ENCODE results near the gene TTC38. TPM values are rescaled to one million over a fixed set of nuclear protein-coding genes. Genes with fewer than 3 reads are reported as not detected.

The TTC38 gene
- total RNA-seq, 1 donor from 2014 or later = 55.3 TPM

DNA sequence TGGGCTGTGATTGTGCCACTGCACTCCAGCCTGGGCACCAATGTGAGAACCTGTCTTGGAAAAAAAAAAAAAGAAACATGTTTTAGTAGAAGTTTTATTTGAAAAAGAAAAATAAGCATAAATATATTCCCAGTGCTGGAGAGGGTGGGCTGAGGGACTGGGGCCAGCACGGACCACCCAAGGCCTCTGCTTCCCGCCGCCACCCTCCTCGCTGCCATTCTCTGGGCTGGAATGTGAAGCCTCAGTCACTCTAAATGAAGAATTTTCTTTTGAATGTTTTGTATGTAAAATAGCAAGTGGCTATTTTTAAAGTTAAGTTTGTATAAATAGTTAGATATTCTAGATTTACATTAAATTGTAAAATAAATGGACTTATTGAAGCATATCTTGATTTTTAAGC is 62.6 kb downstream of the TTC38 start:
- H3K36me3 ChIP-seq = no peaks in the 10 kb centered on the region
- no peaks in the 10 kb centered on the region for H3K9me3 ChIP-seq
- no peaks in the 10 kb centered on the region for H3K4me1 ChIP-seq
- TF ChIP-seq, protein P1, sequence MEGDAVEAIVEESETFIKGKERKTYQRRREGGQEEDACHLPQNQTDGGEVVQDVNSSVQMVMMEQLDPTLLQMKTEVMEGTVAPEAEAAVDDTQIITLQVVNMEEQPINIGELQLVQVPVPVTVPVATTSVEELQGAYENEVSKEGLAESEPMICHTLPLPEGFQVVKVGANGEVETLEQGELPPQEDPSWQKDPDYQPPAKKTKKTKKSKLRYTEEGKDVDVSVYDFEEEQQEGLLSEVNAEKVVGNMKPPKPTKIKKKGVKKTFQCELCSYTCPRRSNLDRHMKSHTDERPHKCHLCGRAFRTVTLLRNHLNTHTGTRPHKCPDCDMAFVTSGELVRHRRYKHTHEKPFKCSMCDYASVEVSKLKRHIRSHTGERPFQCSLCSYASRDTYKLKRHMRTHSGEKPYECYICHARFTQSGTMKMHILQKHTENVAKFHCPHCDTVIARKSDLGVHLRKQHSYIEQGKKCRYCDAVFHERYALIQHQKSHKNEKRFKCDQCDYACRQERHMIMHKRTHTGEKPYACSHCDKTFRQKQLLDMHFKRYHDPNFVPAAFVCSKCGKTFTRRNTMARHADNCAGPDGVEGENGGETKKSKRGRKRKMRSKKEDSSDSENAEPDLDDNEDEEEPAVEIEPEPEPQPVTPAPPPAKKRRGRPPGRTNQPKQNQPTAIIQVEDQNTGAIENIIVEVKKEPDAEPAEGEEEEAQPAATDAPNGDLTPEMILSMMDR (IDR thresholded peaks at IDR 0.05) = no peak
- intact Hi-C loops (cut with DNase I) = loop anchor here (10.0 kb wide), 1 partner anchor 66 kb away; the partner anchor contains the start of genes PKDREJ and TTC38
- H3K27me3 ChIP-seq = no peaks in the 10 kb centered on the region
- H3K4me3 ChIP-seq = no peak overlapping the region
- no peak overlapping the region for H3K27ac ChIP-seq
- DNase-seq (ENCODE audit: low spot score in 2 of 2) = no peak

DNA sequence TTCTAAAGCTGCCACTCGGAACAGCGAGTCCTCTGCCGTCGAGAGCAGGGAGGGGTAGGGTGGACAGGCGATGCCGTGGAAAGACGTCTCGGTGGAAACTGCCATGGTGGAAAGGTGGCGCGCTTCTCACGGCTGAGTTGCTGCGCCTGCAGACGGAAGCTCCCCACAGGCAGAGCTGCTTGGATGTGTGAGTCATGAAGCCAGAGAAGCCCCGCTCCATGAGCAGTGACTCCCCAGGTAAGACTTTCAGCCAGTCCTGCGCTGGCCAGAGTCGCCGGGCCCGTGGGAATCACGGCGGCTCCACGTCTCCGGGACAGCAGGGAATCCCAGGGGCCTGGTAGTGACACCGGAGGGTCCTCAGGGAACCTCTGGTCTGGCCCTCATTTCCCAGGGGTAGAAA is 63.7 kb downstream of the TTC38 start:
- no peaks in the 10 kb centered on the region for H3K27me3 ChIP-seq
- H3K4me1 ChIP-seq = peaks cover 0 to under 1% of the 10 kb centered on the region in 2 donors
- no peaks in the 10 kb centered on the region for H3K9me3 ChIP-seq
- no peak overlapping the region for H3K4me3 ChIP-seq
- H3K36me3 ChIP-seq = no peaks in the 10 kb centered on the region
- intact Hi-C loops (cut with DNase I) = loop anchor here (10.0 kb wide), 1 partner anchor 67 kb away; the partner anchor contains the start of genes PKDREJ and TTC38
- H3K27ac ChIP-seq = no peak overlapping the region
- TF ChIP-seq, protein P1 (IDR thresholded peaks at IDR 0.05) = no peak
- DNase-seq (ENCODE audit: low spot score in 2 of 2) = no peak

DNA sequence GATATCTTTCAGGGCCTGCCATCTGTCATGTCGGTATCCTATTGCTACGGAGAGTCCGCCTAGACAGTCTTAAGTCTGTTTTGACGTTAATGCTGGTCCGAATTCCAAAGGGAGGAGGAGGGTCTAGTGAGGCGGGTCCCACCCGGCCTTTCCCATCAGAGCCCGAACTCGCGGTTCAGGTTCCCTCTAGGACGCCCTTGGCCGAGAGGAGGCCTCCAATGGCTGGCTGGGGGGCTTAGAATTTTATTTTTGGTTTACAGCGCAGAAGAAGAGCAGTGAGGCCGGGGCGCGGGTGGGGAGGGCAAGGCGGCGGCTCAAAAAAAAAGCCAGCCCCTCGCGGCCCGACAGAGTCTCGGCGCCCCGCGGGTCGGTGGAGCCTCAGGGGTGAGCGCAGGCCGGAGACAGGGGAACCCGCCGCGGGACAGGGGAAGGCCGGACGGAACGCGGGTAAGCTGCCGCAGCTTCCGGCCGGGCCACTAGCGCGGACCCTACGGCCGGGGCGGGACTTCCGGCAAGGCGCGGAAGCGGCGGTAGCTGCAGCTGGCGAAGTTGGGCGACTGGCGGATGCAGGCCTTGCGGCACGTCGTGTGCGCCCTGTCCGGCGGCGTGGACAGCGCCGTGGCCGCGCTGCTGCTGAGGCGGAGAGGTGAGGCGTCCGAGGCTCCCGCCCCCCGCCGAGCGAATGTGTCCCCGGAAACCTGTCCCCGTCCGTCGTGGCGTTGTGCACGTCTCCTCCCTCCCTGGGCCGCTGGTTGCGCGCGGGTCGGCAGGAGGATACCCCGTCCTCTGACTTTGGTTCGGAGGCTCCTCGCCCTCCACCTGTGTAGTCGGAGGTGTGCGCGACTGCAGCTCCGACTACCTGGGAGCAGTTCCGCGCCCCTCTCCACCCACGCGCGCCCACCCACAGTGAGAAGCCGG is 67.7 kb downstream of the TTC38 start, which contains the start of gene TRMU:
TSS of gene TRMU (plus strand) at position 514 of the 918 bp plus-strand sequence. CDS start at position 565, 51 bp downstream.
- peaks cover 6 to 7% of the 10 kb centered on the region in 2 donors for H3K4me1 ChIP-seq
- peak within 1 kb of the TSS; percentile 71 to 76 for H3K4me3 ChIP-seq
- DNase-seq (ENCODE audit: low spot score in 2 of 2) = peak; percentile 23 to 88
- H3K27ac ChIP-seq = peak within 1 kb of the TSS; percentile 89 to 91
- intact Hi-C loops (cut with DNase I) = loop anchor here (5.0 to 10.0 kb wide), 2 partner anchors 71 to 183 kb away; partner anchors contain the start of genes PKDREJ, PPARA and TTC38
- no peaks in the 10 kb centered on the region for H3K9me3 ChIP-seq
- H3K27me3 ChIP-seq = no peaks in the 10 kb centered on the region
- peaks cover 16 to 28% of the 10 kb centered on the region in 2 donors for H3K36me3 ChIP-seq
- TF ChIP-seq, protein P1 (IDR thresholded peaks at IDR 0.05) = no peak

DNA sequence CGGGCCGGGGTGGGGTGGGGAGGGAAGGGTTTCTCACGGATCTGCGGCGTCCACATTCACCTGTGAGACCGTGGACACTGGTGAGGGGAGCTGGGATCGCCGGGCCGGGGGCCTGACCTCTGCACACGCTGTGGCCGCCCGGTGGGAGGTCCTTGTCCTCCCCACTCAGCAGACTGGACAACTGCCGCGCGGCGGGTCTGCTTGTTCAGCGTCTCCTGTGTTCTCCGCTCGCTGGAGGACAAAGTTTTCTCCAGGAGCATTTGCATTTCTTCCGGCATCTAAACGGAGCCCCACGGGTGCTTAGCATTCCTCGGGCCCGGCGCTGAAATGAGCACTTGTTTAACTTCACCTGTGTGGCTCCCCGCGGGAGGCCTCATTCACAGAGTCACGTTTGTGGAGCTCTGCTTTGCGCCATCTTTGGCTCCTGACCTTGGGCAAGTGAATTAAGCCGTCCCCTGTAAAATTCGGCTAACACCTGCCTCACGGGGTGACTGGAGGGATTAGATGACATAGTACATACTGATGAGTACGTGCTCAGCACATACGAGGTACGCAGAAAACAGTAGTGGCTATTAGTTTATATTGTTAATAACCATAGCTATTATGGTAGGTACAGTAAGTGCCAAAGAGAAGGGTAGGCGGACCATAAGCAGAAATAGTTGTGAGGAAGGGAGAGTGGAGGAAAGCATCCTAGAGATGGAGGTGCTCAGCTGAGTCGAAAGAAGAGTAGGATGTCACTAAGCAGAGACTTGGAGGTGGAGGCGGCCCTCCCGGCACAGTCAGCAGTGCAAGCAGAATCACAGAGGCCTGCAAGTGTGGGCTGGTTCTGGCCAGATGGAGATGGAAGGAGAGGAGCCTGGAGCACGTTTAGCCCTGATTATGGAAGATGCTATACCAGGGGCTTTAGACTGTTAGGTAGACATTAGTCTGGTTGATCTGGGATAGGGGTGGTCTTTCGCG is 68.6 kb downstream of the TTC38 start:
- TF ChIP-seq, protein P1 (IDR thresholded peaks at IDR 0.05) = no peak
- Histone ChIP-seq H3K4me3 (peak overlapping the region; percentile 71 to 76), H3K27me3 (no peaks in the 10 kb centered on the region), H3K9me3 (no peaks in the 10 kb centered on the region), H3K36me3 (peaks cover 22 to 38% of the 10 kb centered on the region in 2 donors), H3K27ac (peak overlapping the region in 1 of 2 donors; percentile 91), H3K4me1 (peaks cover 6 to 7% of the 10 kb centered on the region in 2 donors)
- intact Hi-C loops (cut with DNase I) = loop anchor here (5.0 to 10.0 kb wide), 2 partner anchors 72 to 184 kb away; partner anchors contain the start of genes PKDREJ, PPARA and TTC38
- DNase-seq (ENCODE audit: low spot score in 2 of 2) = no peak

DNA sequence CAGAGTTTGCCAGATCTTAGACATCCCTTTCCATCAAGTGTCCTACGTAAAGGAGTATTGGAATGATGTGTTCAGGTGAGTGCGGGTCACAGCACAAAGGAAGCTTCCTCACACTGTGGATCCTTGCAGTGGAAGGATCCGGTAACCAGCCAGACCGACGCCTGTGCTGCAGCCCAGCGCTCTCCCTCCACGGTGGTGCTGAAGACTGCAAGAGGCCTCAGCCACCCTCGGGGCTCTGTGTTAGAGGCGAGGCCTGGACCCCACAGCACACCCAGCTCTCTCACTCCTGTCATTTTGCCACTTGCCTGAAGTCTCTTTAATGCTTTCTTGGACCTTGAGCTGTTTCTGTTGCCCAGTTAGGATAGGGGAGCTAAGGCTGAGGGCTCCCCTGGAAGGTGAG is 70.1 kb downstream of the TTC38 start:
- no peak overlapping the region for H3K27ac ChIP-seq
- H3K36me3 ChIP-seq = peaks cover 32 to 51% of the 10 kb centered on the region in 2 donors
- DNase-seq (ENCODE audit: low spot score in 2 of 2) = no peak
- no peaks in the 10 kb centered on the region for H3K9me3 ChIP-seq
- TF ChIP-seq, protein P1 (IDR thresholded peaks at IDR 0.05) = no peak
- no peaks in the 10 kb centered on the region for H3K27me3 ChIP-seq
- intact Hi-C loops (cut with DNase I) = loop anchor here (5.0 to 10.0 kb wide), 2 partner anchors 73 to 186 kb away; partner anchors contain the start of genes PKDREJ, PPARA and TTC38
- H3K4me3 ChIP-seq = no peak overlapping the region
- peaks cover 6 to 7% of the 10 kb centered on the region in 2 donors for H3K4me1 ChIP-seq

Measured in ascending aorta (tissue), 2 donors.